Activated CD4-positive, alpha-beta T cell treated with anti-CD3 and anti-CD28 coated beads, Interleukin-10, Interleukin-2, amounts not matched to agents 100 ng/mL and 50 ng/mL, durations not matched to agents 16 hours and 8 hours (primary cell): ENCODE measurements around the gene SEMA3G.

ENCODE experiments used
- DNase-seq: peaks from one replicate; pipeline ENCODE4 v3.0.0-alpha.2; 2020

Gene SEMA3G

GRCh38 chr3:52479037-52479876, 34.4 kb upstream of the SEMA3G start:
- DNase-seq = no peak

GRCh38 chr3:52477796-52478095, 32.8 kb upstream of the SEMA3G start:
- DNase-seq = no peak

DNA sequence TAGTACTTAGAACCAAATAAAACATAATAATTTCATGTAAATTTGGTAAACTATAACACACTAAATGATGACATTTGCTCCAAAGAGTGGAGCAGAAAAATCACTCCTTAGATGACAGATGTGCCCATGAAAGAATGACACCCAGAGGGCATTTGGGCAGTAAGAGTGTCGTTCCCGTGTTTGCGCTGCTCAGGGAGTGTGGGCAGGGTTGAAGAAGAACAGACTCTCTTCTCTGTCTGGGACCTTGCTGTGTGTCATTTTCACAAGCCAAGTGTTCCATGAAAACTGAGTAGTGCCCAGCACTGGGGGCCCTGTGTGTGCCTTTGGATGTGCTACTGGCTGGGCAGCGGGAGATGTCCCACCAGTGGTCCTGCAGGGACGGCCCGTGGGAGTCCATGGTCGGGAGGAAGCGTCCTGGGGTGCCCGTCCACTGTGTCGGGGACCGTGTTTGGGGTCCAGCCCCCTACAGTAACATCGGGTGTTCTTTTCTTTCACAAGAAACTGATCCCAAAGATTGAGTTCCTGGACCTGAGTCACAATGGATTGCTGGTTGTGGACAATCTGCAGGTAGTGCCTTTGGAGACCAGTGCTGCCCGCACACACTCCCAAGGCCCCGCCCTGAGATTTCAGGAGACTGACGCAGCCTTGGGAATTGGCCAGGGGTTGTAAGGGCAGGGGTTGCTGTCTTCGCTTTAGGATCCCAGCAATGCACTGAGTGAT, 32.3 kb upstream of the SEMA3G start:
- no peak for DNase-seq

DNA sequence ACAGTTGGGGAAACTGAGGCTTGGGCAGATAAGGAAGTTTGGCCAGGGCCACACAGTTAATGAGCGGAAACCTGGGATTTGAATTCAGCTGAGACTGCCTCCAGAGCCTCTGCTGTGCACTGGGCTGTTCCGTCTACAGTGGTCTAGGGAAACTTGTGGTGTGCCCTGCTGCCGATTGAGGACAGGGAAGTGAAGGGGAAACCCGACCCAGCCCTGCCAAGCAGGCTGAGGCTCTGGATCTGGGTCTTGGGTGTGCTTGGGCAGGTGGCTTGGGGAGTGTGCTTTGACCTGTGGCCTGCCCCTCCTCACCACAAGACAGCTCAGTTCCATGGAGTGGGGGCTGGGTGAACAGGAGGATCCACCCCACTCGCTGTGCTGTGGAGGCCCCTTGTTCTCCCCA, 28.1 kb upstream of the SEMA3G start:
- no peak for DNase-seq

DNA sequence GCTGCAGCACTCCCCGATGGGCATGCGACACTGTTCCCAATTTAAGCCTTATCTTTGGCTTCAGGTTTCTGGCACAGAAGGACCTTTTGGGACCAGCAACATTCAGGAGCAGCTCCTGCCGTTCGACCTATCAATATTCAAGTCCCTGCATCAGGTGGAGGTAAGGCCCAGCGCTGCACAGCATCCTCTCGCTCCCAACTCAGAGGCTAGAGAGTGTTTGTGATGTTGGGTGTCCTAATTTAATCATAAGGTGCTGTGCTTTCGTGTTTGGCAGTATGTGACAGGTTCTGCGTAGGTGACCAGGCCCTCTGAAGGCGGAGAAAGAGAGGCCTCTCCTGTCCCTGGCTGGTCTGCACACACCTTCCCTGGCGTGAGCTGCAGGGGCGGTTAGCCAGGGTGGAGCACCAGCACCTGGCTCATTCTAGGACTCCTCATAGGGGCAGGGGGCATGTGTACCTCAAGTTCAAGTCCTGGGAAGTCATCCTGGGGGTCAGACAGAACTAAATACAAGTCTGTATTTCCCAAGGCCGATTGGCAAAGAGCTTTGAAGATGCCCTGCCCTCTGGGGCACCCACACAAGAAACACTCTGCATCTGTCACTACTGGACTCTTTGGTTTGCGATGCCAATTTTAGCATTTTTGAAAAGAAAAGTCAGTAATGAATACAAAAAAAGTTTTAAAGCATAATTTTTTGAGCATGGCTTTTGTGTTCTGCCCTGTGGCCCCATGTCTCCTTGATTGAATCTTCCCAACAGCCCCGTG, 27.5 kb upstream of the SEMA3G start:
- no peak for DNase-seq

DNA sequence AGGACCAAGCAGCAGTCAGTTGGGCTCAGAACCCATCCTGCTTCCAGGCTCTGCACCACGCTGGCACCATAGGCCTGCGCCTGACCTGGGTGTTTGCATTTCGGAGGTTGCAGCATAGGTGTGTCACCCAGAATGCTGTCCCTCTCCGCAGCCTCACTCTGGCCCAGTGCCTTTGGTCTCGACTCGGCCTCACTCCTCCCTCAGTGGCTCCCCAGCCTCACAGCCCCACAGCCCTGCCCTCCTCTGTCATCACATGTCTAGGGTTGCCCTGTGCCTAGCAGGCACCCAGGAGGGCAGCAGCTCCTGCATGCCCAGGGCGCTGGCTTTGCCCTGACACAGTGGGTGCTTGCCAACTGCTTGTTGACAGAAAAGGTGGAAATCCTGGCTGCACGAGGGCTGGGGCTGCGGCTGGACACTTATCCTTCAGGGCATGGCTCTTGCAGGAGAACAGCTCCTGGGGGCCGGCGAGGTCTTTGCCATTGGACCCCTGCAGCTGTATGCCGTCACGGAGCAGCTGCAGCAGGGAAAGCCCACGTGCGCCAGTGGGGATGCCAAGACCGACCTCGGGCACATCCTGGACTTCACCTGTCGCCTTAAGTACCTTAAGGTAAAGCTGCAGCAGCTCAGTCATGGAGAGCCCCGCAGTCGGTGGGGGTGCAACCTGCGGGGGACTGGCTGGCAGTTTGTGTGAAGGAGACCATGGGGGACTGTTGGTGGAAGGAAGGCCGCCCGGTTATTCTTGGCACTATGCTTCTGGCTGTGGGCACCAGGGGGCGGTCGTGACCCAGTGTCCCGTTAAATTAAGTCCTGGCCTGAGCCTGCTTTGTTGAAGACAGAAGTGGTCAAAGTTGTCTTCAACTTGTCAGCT, 26.7 kb upstream of the SEMA3G start:
- DNase-seq = peak; percentile 30

GRCh38 chr3:52470920-52471319, 26.0 kb upstream of the SEMA3G start:
- DNase-seq = no peak

DNA sequence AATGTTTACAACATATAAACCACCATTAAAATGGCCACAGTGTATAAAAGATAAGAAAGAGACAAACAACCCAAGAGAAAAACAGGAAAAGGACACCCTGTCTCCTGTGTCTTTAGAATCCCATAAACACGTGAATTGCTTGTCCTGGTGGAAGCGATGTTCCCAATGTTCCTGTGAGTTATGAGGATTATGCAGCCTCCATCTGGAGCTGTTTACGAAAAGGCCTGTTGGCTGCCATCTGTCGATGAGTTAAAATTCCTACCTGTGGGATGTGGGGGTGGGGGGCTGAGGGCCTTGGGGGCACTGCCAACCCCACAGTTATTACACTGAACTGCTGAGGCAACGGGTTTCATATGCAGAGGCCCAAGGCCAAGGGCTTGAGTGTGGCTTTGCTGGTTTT, 24.1 kb upstream of the SEMA3G start:
- DNase-seq = no peak

DNA sequence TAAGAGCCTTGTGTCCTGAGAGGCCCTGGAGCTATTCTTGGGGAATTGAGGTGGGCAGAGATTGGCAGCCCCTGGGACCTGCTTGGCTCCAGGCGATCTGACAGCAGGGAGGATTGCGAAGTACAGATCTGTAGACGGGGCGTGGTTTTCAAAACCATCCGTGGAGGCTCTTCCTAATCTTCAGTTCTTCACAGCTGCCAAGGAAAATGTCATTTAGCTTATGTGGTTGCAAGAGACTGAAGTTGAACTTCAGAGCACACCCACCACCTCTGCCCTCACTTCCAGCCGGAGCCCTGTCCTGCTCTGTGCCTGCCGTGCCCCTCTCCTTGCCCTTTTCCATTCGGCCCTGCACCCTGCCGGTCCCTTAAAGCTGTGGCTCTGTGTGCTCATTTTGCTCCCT, 23.4 kb upstream of the SEMA3G start:
- DNase-seq = no peak

GRCh38 chr3:52463416-52463815, 18.5 kb upstream of the SEMA3G start:
- no peak for DNase-seq

GRCh38 chr3:52461874-52462273, 17.0 kb upstream of the SEMA3G start:
- no peak for DNase-seq

- DNase-seq = no peak
These were observed 14.1 kb upstream of the SEMA3G start for GRCh38 chr3:52458770-52459545.

- no peak for DNase-seq
These were observed 13.3 kb upstream of the SEMA3G start for GRCh38 chr3:52458031-52458760.

DNA sequence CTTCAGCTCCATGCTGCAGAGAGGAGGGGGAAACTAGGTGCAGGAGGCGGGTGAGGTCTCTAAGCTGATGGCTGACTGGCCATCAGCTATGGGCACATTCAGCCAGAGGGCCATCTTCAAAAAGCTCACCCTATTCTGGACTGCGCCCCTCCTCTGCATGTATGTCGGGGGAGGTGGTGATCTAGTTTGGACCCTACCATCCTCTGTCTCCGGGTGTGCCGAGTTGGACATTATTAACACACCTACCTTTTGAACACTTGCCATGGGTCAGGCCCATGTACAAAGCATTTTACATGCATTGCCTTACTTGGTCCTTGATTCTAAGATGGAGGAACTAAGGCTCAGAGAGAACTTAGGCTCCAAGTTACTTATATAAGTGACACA, 11.9 kb upstream of the SEMA3G start:
- DNase-seq = no peak

- DNase-seq = no peak
These were observed 11.4 kb upstream of the SEMA3G start for GRCh38 chr3:52456169-52456799.

GRCh38 chr3:52455283-52456168, 10.6 kb upstream of the SEMA3G start, which contains the start of gene NISCH:
TSS of gene NISCH (plus strand) at chr3:52455604. CDS start at chr3:52455642, 38 bp downstream.
- peak; percentile 95 for DNase-seq

DNA sequence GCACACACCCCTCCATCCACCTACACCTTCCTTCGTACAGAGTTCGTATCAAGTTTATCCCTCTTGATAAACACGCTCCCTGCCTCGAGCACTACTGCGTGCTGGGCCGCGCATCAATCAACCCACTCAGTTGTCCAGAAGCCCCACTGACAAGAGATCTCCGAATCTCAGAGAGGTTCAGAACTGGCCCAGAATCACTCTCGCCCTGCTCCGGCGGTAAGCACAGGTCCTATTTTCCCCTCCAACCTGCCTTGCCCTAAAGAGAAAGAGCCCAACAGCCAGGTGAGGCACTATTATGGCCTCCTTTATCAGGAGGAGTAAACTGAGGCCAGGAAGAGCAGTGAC, 10.0 kb upstream of the SEMA3G start:
- no peak for DNase-seq

DNA sequence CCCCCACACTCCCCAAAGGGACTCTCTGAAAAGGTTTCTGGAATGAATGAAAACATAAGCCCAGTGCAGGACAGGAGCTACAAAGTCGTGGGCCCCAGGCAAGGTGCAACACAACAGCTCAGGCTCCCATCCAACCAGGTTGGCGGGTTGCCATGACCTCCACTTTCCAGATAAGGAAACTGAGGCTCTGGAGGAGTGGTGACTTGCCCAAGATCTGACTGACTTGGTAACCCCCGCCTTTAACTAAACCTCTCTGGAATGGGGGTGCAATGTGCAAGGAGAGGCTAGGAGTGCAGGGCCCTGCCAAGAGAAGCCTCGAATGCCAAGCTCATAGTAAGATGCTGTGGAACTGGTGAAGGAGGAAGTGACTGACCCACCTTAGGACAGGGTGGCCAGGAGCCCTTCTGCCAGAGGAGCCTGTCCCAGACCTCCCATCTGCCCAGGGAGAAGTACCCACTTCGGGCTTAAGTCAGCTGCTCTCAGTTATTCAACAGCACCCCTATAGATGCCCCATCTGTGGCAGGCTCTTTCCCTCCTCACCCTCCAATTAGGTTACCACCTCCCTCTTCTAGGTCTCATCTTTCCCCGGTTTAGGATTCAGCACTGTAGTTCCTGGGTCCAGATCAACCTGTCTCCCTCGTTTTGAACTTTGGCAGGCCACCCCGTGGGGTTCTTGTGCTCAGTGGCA, 9.5 kb upstream of the SEMA3G start:
- DNase-seq = no peak
